HEK293 (cell line): ENCODE measurements around the gene SHTN1.

ENCODE experiments used
- CTCF ChIA-PET: fragments of 350-600 bp; formaldehyde crosslinking; extraction: SDS; loops from one replicate; lab custom pipeline; 2021; ENCODE audit warnings: antibody characterized with exemption; lab: Yijun Ruan, JAX
- POLR2A ChIA-PET: fragments of 300-600 bp; formaldehyde crosslinking; extraction: SDS; loops from one replicate; lab custom pipeline; 2020; ENCODE audit warnings: antibody characterized with exemption, inconsistent platforms; lab: Yijun Ruan, JAX
- H3K27ac ChIP-seq: fragments of 200-500 bp; sonication (Bioruptor generic); 2 replicates; pipeline ENCODE4 v1.5.1; 2014; ENCODE audit warnings: low read depth, low read length, control low read depth, inconsistent platforms; ENCODE audit errors: extremely low read depth
- H3K36me3 ChIP-seq, 2 experiments: fragments of 200-500 bp in 1 of 2; sonication (Bioruptor generic) in 1 of 2; 1 replicate in 1 of 2; 2 replicates in 1 of 2; pipeline ENCODE4 v1.5.1; 2014 to 2017; ENCODE audit warnings: inconsistent platforms in 2 of 2, low read length in 2 of 2; ENCODE audit not compliant: control insufficient read depth in 2 of 2, insufficient read depth in 1 of 2
- H3K4me1 ChIP-seq: fragments of 200-500 bp; sonication (Bioruptor generic); 2 replicates; pipeline ENCODE4 v1.5.1; 2014; ENCODE audit warnings: mild to moderate bottlenecking, low read length, inconsistent platforms; ENCODE audit not compliant: control insufficient read depth, insufficient read depth
- H3K4me3 ChIP-seq: 2 replicates; pipeline ENCODE4 v1.5.1; 2011; ENCODE audit warnings: low read depth, mild to moderate bottlenecking, control low read depth, low read length, moderate library complexity
- H3K9me3 ChIP-seq: fragments of 200-500 bp; sonication (Bioruptor generic); 2 replicates; pipeline ENCODE4 v1.5.1; 2014; ENCODE audit warnings: low read depth, low read length, inconsistent platforms; ENCODE audit not compliant: control insufficient read depth, insufficient read depth
- GLI2 ChIP-seq: fragments of 450-650 bp; formaldehyde crosslinking; IDR thresholded peaks from 2 replicates; pipeline ENCODE4; 2017; ENCODE audit warnings: missing biosample characterization, missing genetic modification characterization, low read depth, borderline replicate concordance
- HOXC10 ChIP-seq: sonication (generic); formaldehyde crosslinking; IDR thresholded peaks from 2 replicates; pipeline ENCODE4 v1.8.1; 2023; ENCODE audit warnings: mild to moderate bottlenecking, missing genetic modification reagents
- KLF10 ChIP-seq: fragments of 450-650 bp; IDR thresholded peaks from 2 replicates; pipeline ENCODE4 v1.5.1; 2018; ENCODE audit warnings: missing biosample characterization, mild to moderate bottlenecking, missing genetic modification characterization
- SETDB1 ChIP-seq: IDR thresholded peaks from one replicate; pipeline ENCODE4 v1.6.1; 2017; ENCODE audit warnings: mild to moderate bottlenecking, low read length, moderate library complexity, mixed read lengths; ENCODE audit not compliant: insufficient read length
- ZBTB48 ChIP-seq: fragments of 450-650 bp; formaldehyde crosslinking; IDR thresholded peaks from 2 replicates; pipeline ENCODE4 v1.5.1; 2016; ENCODE audit warnings: missing biosample characterization, missing genetic modification characterization
- ZBTB8A ChIP-seq: fragments of 450-650 bp; formaldehyde crosslinking; IDR thresholded peaks from 2 replicates; pipeline ENCODE4 v1.5.1; 2016; ENCODE audit warnings: missing biosample characterization, missing genetic modification characterization
- ZFP37 ChIP-seq: fragments of 450-650 bp; formaldehyde crosslinking; IDR thresholded peaks from 2 replicates; pipeline ENCODE4 v1.5.1; 2016; ENCODE audit warnings: missing biosample characterization, missing genetic modification characterization
- ZFP41 ChIP-seq: fragments of 450-650 bp; formaldehyde crosslinking; IDR thresholded peaks from 2 replicates; pipeline ENCODE4 v1.5.1; 2016; ENCODE audit warnings: missing biosample characterization, missing genetic modification characterization, borderline replicate concordance
- ZNF133 ChIP-seq: fragments of 450-650 bp; formaldehyde crosslinking; IDR thresholded peaks from 2 replicates; pipeline ENCODE4 v1.5.1; 2016; ENCODE audit warnings: missing biosample characterization, missing genetic modification characterization
- ZNF138 ChIP-seq: fragments of 450-650 bp; formaldehyde crosslinking; IDR thresholded peaks from 2 replicates; pipeline ENCODE4 v1.5.1; 2016; ENCODE audit warnings: missing biosample characterization, missing genetic modification characterization, borderline replicate concordance
- ZNF157 ChIP-seq: fragments of 450-650 bp; formaldehyde crosslinking; IDR thresholded peaks from 2 replicates; pipeline ENCODE4 v1.5.1; 2016; ENCODE audit warnings: missing biosample characterization, missing genetic modification characterization
- ZNF24 ChIP-seq: fragments of 450-650 bp; formaldehyde crosslinking; IDR thresholded peaks from 2 replicates; pipeline ENCODE4 v1.5.1; 2016; ENCODE audit warnings: missing biosample characterization, missing genetic modification characterization
- ZNF394 ChIP-seq: fragments of 450-650 bp; formaldehyde crosslinking; IDR thresholded peaks from 2 replicates; pipeline ENCODE4 v1.5.1; 2016; ENCODE audit warnings: missing biosample characterization, missing genetic modification characterization, mild to moderate bottlenecking, moderate library complexity, borderline replicate concordance
- ZNF423 ChIP-seq: fragments of 450-650 bp; formaldehyde crosslinking; IDR thresholded peaks from 2 replicates; pipeline ENCODE4 v1.5.1; 2016; ENCODE audit warnings: missing biosample characterization, missing genetic modification characterization
- ZNF426 ChIP-seq: fragments of 450-650 bp; formaldehyde crosslinking; IDR thresholded peaks from 2 replicates; pipeline ENCODE4 v1.5.1; 2017; ENCODE audit warnings: missing biosample characterization, missing genetic modification characterization, mild to moderate bottlenecking, inconsistent platforms, moderate library complexity
- ZNF473 ChIP-seq: fragments of 450-650 bp; formaldehyde crosslinking; IDR thresholded peaks from 2 replicates; pipeline ENCODE4 v1.5.1; 2017; ENCODE audit warnings: missing biosample characterization, missing genetic modification characterization
- ZNF529 ChIP-seq: fragments of 450-650 bp; formaldehyde crosslinking; IDR thresholded peaks from 2 replicates; pipeline ENCODE4 v1.5.1; 2017; ENCODE audit warnings: missing genetic modification characterization, missing biosample characterization; ENCODE audit not compliant: insufficient replicate concordance
- ZNF530 ChIP-seq: fragments of 450-650 bp; formaldehyde crosslinking; IDR thresholded peaks from 2 replicates; pipeline ENCODE4 v1.5.1; 2016; ENCODE audit warnings: low read depth, missing biosample characterization, missing genetic modification characterization
- ZNF549 ChIP-seq: fragments of 450-650 bp; IDR thresholded peaks from 2 replicates; pipeline ENCODE4 v1.5.1; 2018; ENCODE audit warnings: missing biosample characterization, missing genetic modification characterization, mild to moderate bottlenecking, inconsistent platforms, moderate library complexity
- ZNF610 ChIP-seq: fragments of 450-650 bp; formaldehyde crosslinking; IDR thresholded peaks from 2 replicates; pipeline ENCODE4 v1.5.1; 2016; ENCODE audit warnings: missing biosample characterization, missing genetic modification characterization, borderline replicate concordance
- ZNF701 ChIP-seq: fragments of 450-650 bp; formaldehyde crosslinking; IDR thresholded peaks from 2 replicates; pipeline ENCODE4 v1.5.1; 2016; ENCODE audit warnings: missing biosample characterization, missing genetic modification characterization
- ZNF843 ChIP-seq: fragments of 450-650 bp; formaldehyde crosslinking; IDR thresholded peaks from 2 replicates; pipeline ENCODE4 v1.5.1; 2016; ENCODE audit warnings: missing biosample characterization, missing genetic modification characterization
- TF ChIP-seq, protein P1 (sequence below): fragments of 450-650 bp; formaldehyde crosslinking; IDR thresholded peaks from 2 replicates; pipeline ENCODE4 v1.5.1; 2016; ENCODE audit warnings: missing biosample characterization, missing genetic modification characterization
- TF ChIP-seq, protein P2 (sequence below): fragments of 450-650 bp; formaldehyde crosslinking; IDR thresholded peaks from 2 replicates; pipeline ENCODE4 v1.5.1; 2017; ENCODE audit warnings: missing biosample characterization, missing genetic modification characterization
- TF ChIP-seq, protein P3 (sequence below): fragments of 450-650 bp; formaldehyde crosslinking; conservative IDR thresholded peaks from 2 replicates; pipeline ENCODE4 v1.5.1; 2016; ENCODE audit warnings: low read depth, missing biosample characterization, missing genetic modification characterization
- TF ChIP-seq, protein P4 (sequence below): fragments of 450-650 bp; formaldehyde crosslinking; IDR thresholded peaks from 2 replicates; pipeline ENCODE4 v1.5.1; 2016; ENCODE audit warnings: missing biosample characterization, missing genetic modification characterization
- TF ChIP-seq, protein P5 (sequence below): fragments of 450-650 bp; formaldehyde crosslinking; IDR thresholded peaks from 2 replicates; pipeline ENCODE4 v1.5.1; 2016; ENCODE audit warnings: missing biosample characterization, missing genetic modification characterization

Gene SHTN1

DNA sequence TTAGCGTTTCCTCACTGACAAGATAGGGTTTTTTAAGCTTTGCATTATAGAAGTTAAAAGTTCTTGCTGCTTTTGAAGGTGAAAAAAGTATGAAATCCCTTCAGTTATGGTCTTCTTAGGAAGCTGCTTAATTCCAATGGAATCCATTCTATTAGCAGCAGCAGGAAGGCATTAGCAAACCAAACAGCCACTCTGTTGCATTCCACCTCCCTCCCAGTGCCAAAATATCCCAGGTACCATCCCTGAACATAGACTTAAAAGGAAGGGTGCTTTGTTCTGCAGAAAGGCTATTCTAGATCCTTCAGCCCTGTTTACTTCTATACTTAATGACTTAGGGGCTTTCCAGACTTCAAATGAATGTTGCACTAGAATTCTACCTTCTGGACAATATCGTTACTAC, 131.9 kb downstream of the SHTN1 start:
- H3K27ac ChIP-seq: no peak overlapping the region
- POLR2A ChIA-PET: no interaction called here
- TF ChIP-seq ZNF610 (tag by site-specific recombination): no peak
- TF ChIP-seq ZNF24: no peak
- no peak for TF ChIP-seq ZNF473 (tag by site-specific recombination)
- TF ChIP-seq ZBTB8A: no peak
- TF ChIP-seq ZNF423 (tag by site-specific recombination): no peak
- TF ChIP-seq ZNF426 (tag by site-specific recombination): no peak
- H3K4me3 ChIP-seq: no peak overlapping the region
- H3K36me3 ChIP-seq: no peaks in the 10 kb centered on the region
- H3K4me1 ChIP-seq: no peaks in the 10 kb centered on the region
- CTCF ChIA-PET: no interaction called here
- no peaks in the 10 kb centered on the region for H3K9me3 ChIP-seq

DNA sequence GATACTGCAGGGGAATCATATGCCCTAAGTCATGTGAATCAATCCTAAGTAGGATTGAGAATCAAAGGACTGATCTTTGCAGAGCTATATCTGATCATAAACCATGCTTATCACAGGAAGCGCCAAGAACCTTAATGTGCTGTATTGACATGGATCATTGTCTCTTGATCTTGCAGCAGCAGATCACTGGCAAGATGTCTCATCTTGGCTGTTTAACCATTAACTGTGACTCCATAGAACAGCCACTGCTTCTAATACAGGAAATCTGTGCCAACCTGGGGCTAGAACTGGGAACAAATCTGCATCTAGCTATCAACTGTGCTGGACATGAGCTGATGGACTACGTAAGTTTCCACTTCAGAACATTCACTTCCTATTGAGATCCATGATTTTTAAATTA, 134.0 kb downstream of the SHTN1 start:
- H3K9me3 ChIP-seq: no peaks in the 10 kb centered on the region
- ChIA-PET POLR2A (interaction anchor here (1.4 kb wide), 1 partner anchor 22 kb away, joined by 4 read pairs; the partner anchor contains the start of gene ENO4), CTCF (interaction anchor here (0.6 to 1.2 kb wide), 3 partner anchors 55 to 304 kb away, joined by 3 read pairs; no protein-coding TSS in a partner anchor)
- H3K4me1 ChIP-seq: no peaks in the 10 kb centered on the region
- TF ChIP-seq ZNF529 (no peak), ZBTB48 (tag by site-specific recombination) (no peak), HOXC10 (CRISPR knock-in tag) (no peak), ZNF157 (tag by site-specific recombination) (no peak), ZNF138 (tag by site-specific recombination) (no peak), ZNF843 (tag by site-specific recombination) (no peak), KLF10 (tag by site-specific recombination) (no peak), ZFP37 (tag by site-specific recombination) (no peak)
- TF ChIP-seq, protein P1, sequence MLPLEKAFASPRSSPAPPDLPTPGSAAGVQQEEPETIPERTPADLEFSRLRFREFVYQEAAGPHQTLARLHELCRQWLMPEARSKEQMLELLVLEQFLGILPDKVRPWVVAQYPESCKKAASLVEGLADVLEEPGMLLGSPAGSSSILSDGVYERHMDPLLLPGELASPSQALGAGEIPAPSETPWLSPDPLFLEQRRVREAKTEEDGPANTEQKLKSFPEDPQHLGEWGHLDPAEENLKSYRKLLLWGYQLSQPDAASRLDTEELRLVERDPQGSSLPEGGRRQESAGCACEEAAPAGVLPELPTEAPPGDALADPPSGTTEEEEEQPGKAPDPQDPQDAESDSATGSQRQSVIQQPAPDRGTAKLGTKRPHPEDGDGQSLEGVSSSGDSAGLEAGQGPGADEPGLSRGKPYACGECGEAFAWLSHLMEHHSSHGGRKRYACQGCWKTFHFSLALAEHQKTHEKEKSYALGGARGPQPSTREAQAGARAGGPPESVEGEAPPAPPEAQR (tag by site-specific recombination): no peak
- TF ChIP-seq, protein P2, sequence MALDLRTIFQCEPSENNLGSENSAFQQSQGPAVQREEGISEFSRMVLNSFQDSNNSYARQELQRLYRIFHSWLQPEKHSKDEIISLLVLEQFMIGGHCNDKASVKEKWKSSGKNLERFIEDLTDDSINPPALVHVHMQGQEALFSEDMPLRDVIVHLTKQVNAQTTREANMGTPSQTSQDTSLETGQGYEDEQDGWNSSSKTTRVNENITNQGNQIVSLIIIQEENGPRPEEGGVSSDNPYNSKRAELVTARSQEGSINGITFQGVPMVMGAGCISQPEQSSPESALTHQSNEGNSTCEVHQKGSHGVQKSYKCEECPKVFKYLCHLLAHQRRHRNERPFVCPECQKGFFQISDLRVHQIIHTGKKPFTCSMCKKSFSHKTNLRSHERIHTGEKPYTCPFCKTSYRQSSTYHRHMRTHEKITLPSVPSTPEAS (tag by site-specific recombination): no peak
- TF ChIP-seq, protein P3, sequence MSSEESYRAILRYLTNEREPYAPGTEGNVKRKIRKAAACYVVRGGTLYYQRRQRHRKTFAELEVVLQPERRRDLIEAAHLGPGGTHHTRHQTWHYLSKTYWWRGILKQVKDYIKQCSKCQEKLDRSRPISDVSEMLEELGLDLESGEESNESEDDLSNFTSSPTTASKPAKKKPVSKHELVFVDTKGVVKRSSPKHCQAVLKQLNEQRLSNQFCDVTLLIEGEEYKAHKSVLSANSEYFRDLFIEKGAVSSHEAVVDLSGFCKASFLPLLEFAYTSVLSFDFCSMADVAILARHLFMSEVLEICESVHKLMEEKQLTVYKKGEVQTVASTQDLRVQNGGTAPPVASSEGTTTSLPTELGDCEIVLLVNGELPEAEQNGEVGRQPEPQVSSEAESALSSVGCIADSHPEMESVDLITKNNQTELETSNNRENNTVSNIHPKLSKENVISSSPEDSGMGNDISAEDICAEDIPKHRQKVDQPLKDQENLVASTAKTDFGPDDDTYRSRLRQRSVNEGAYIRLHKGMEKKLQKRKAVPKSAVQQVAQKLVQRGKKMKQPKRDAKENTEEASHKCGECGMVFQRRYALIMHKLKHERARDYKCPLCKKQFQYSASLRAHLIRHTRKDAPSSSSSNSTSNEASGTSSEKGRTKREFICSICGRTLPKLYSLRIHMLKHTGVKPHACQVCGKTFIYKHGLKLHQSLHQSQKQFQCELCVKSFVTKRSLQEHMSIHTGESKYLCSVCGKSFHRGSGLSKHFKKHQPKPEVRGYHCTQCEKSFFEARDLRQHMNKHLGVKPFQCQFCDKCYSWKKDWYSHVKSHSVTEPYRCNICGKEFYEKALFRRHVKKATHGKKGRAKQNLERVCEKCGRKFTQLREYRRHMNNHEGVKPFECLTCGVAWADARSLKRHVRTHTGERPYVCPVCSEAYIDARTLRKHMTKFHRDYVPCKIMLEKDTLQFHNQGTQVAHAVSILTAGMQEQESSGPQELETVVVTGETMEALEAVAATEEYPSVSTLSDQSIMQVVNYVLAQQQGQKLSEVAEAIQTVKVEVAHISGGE (tag by site-specific recombination): no peak
- no peak overlapping the region for H3K27ac ChIP-seq
- H3K4me3 ChIP-seq: no peak overlapping the region
- H3K36me3 ChIP-seq: no peaks in the 10 kb centered on the region

DNA sequence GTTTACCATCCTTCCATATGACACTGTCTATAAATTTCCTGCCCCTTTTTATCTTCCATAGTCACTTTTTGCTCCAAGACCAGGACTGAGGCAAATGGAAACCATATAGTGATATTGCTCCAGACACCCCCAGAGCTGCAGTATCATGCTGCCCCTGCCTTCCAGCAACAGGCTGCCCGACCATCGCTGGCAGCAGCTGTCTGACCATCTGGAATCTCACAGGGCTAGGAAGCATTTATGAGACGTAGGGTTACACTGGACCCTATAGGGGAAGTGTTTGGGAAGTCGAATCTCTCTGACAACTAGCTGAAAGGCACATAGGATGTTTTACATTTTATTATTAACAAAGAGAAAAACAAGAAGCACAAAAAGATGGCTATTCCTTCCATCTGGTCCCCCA, 136.3 kb downstream of the SHTN1 start:
- Histone ChIP-seq H3K4me1 (no peaks in the 10 kb centered on the region), H3K4me3 (no peak overlapping the region), H3K27ac (no peak overlapping the region), H3K9me3 (no peaks in the 10 kb centered on the region), H3K36me3 (no peaks in the 10 kb centered on the region)
- ChIA-PET CTCF (no interaction called here), POLR2A (no interaction called here)
- TF ChIP-seq GLI2 (tag by site-specific recombination) (no peak), ZFP41 (tag by site-specific recombination) (no peak), ZNF394 (tag by site-specific recombination) (no peak), ZNF701 (tag by site-specific recombination) (no peak), ZNF133 (tag by site-specific recombination) (no peak), ZNF530 (tag by site-specific recombination) (no peak), ZNF549 (tag by site-specific recombination) (no peak), SETDB1 (no peak)
- TF ChIP-seq, protein P4, sequence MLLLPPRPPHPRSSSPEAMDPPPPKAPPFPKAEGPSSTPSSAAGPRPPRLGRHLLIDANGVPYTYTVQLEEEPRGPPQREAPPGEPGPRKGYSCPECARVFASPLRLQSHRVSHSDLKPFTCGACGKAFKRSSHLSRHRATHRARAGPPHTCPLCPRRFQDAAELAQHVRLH (tag by site-specific recombination): no peak
- TF ChIP-seq, protein P5, sequence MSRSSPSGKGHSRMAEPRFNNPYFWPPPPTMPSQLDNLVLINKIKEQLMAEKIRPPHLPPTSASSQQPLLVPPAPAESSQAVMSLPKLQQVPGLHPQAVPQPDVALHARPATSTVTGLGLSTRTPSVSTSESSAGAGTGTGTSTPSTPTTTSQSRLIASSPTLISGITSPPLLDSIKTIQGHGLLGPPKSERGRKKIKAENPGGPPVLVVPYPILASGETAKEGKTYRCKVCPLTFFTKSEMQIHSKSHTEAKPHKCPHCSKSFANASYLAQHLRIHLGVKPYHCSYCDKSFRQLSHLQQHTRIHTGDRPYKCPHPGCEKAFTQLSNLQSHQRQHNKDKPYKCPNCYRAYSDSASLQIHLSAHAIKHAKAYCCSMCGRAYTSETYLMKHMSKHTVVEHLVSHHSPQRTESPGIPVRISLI (tag by site-specific recombination): no peak
